Naive thymus-derived CD8-positive, alpha-beta T cell (primary cell): Measurements from ENCODE around the gene TGFBR3L. TPM values are rescaled to one million over a fixed set of nuclear protein-coding genes. Genes with fewer than 3 reads are reported as not detected.
A peak's percentile ranks its signal among the peaks of the same experiment; 100 is the strongest.

Source experiments
- ATAC-seq, 2 donors: fragments of 150-1000 bp; cut with Tn5 transposase in 1 of 2; sonication (Bioruptor Pico), chemical (Tn5 transposase) in 1 of 2; 1 replicate in 1 of 2; 2 replicates in 1 of 2; pipeline ENCODE4 v1.10.0; 2021; ENCODE audit warnings: mild to moderate bottlenecking in 2 of 2, moderate library complexity in 2 of 2
- POLR2A ChIA-PET: fragments of 350-600 bp; sonication (Branson Sonifier 250); formaldehyde crosslinking; loops from one replicate; lab custom pipeline; 2021; ENCODE audit warnings: antibody characterized with exemption; lab: Charles Lee
- DNase-seq, 10 donors: peaks; one replicate each; pipeline versions ENCODE4 v3.0.0 to v3.0.0-alpha.2; 2020 to 2022
- H3K27ac Mint-ChIP-seq, 10 donors: one replicate each; pipeline ENCODE4 v1.8.0; 2020 to 2022; ENCODE audit warnings: mild to moderate bottlenecking in 10 of 10, mixed read lengths in 10 of 10, moderate library complexity in 4 of 10, inconsistent platforms in 1 of 10
- H3K27me3 Mint-ChIP-seq, 5 donors: one replicate each; pipeline ENCODE4 v1.8.0; 2021 to 2022; ENCODE audit warnings: mixed read lengths in 5 of 5
- H3K36me3 Mint-ChIP-seq, 3 donors: one replicate each; pipeline ENCODE4 v1.8.0; 2020 to 2022; ENCODE audit warnings: mixed read lengths in 3 of 3, mild to moderate bottlenecking in 2 of 3, inconsistent platforms in 1 of 3
- H3K4me1 Mint-ChIP-seq, 4 donors: one replicate each; pipeline ENCODE4 v1.8.0; 2021 to 2022; ENCODE audit warnings: mixed read lengths in 4 of 4
- H3K4me3 Mint-ChIP-seq, 10 donors: one replicate each; pipeline ENCODE4 v1.8.0; 2020 to 2022; ENCODE audit warnings: mild to moderate bottlenecking in 10 of 10, mixed read lengths in 10 of 10, moderate library complexity in 6 of 10, inconsistent platforms in 1 of 10
- H3K9me3 Mint-ChIP-seq, 9 donors: one replicate each; pipeline ENCODE4 v1.8.0; 2020 to 2022; ENCODE audit warnings: mixed read lengths in 9 of 9, mild to moderate bottlenecking in 3 of 9, inconsistent platforms in 1 of 9, moderate library complexity in 1 of 9
- polyA plus RNA-seq, 3 donors: library from polyadenylated mRNA; unstranded; fragments of 300-500 nt; fragmentation: Illumina TruSeq; gene quantifications; one replicate each; pipeline ENCODE4 v1.2.3, GENCODE V29; 2021
- total RNA-seq, 8 experiments: library from RNA in 2 of 8; stranded (reverse) in 2 of 8; gene quantifications; one replicate each; pipeline ENCODE4 v1.2.3 and lab custom pipeline; 2021 to 2026

The TGFBR3L gene
- total and polyA plus RNA-seq, 5 experiments from 2014 or later = 0.41 to 0.60 (median 0.57) TPM; not detected in 2

GRCh38 chr19:7934766-7935165, 20.1 kb downstream of the TGFBR3L start:
- ATAC-seq (no peak), DNase-seq (peak in 1 of 10 donors; percentile 59)
- Mint-ChIP-seq H3K9me3 (no peaks in the 10 kb centered on the region), H3K36me3 (peaks cover 0 to 65% (median 12%) of the 10 kb centered on the region in 3 donors), H3K4me3 (no peak overlapping the region), H3K27me3 (no peaks in the 10 kb centered on the region), H3K4me1 (peaks cover 2 to 11% (median 4%) of the 10 kb centered on the region in 4 donors), H3K27ac (no peak overlapping the region)
- POLR2A ChIA-PET = no interaction called here

- Mint-ChIP-seq H3K27ac (peak overlapping the region in 1 of 10 donors; percentile 8), H3K27me3 (no peaks in the 10 kb centered on the region), H3K36me3 (peaks cover 0 to 49% (median 10%) of the 10 kb centered on the region in 3 donors), H3K9me3 (no peaks in the 10 kb centered on the region), H3K4me3 (peak overlapping the region in 5 of 10 donors; percentile 10 to 73 (median 32)), H3K4me1 (peaks cover 18 to 43% (median 33%) of the 10 kb centered on the region in 4 donors)
- POLR2A ChIA-PET = no interaction called here
- DNase-seq (no peak), ATAC-seq (no peak)
These were observed 26.2 kb downstream of the TGFBR3L start for GRCh38 chr19:7940841-7941240.

- no peak for ATAC-seq
- H3K4me3 Mint-ChIP-seq = peak overlapping the region; percentile 60 to 98 (median 94)
- peaks cover 0 to 37% (median 10%) of the 10 kb centered on the region in 3 donors for H3K36me3 Mint-ChIP-seq
- no peaks in the 10 kb centered on the region for H3K27me3 Mint-ChIP-seq
- no peak for DNase-seq
- H3K4me1 Mint-ChIP-seq = peaks cover 18 to 43% (median 33%) of the 10 kb centered on the region in 4 donors
- POLR2A ChIA-PET = interaction anchor here (2.4 to 4.8 kb wide), 3 partner anchors 22 to 73 kb away, joined by 7 to 66 read pairs (median 12); partner anchors contain the start of genes ELAVL1 and SNAPC2
- H3K27ac Mint-ChIP-seq = peak overlapping the region in 6 of 10 donors; percentile 14 to 97 (median 60)
- no peaks in the 10 kb centered on the region for H3K9me3 Mint-ChIP-seq
These were observed 27.4 kb downstream of the TGFBR3L start for GRCh38 chr19:7941895-7942596.

GRCh38 chr19:7942981-7943443, 28.4 kb downstream of the TGFBR3L start:
- peaks cover 0 to 30% (median 10%) of the 10 kb centered on the region in 3 donors for H3K36me3 Mint-ChIP-seq
- H3K4me1 Mint-ChIP-seq = peaks cover 18 to 43% (median 33%) of the 10 kb centered on the region in 4 donors
- POLR2A ChIA-PET = interaction anchor here (0.5 to 4.8 kb wide), 13 partner anchors 13 to 594 kb away, joined by 3 to 66 read pairs (median 6); partner anchors contain the start of genes ARHGEF18, CTXN1, ELAVL1 and MAP2K7
- DNase-seq (peak in 1 of 10 donors; percentile 28), ATAC-seq (peak; percentile 9 to 16)
- H3K27me3 Mint-ChIP-seq = no peaks in the 10 kb centered on the region
- H3K9me3 Mint-ChIP-seq = no peaks in the 10 kb centered on the region
- H3K27ac Mint-ChIP-seq = peak overlapping the region; percentile 90 to 98 (median 96)
- H3K4me3 Mint-ChIP-seq = peak overlapping the region; percentile 88 to 98 (median 95)

GRCh38 chr19:7943444-7944176, 29.0 kb downstream of the TGFBR3L start, which contains the start of gene TIMM44:
Gene TIMM44, minus strand, starts transcription at chr19:7943666. Its CDS starts 15 bp downstream, at chr19:7943651.
- ATAC-seq = peak; percentile 96
- Mint-ChIP-seq H3K4me3 (peak within 1 kb of the TSS; percentile 88 to 98 (median 95)), H3K27ac (peak within 1 kb of the TSS; percentile 90 to 98 (median 96)), H3K4me1 (peaks cover 18 to 43% (median 32%) of the 10 kb centered on the region in 4 donors), H3K9me3 (no peaks in the 10 kb centered on the region), H3K27me3 (no peaks in the 10 kb centered on the region), H3K36me3 (peaks cover 0 to 27% (median 10%) of the 10 kb centered on the region in 3 donors)
- peak; percentile 93 to 99 (median 98) for DNase-seq
- POLR2A ChIA-PET = interaction anchor here (0.5 to 4.8 kb wide), 18 partner anchors 13 to 595 kb away, joined by 3 to 66 read pairs (median 4); partner anchors contain the start of genes ARHGEF18, CTXN1, ELAVL1 and MAP2K7

- H3K9me3 Mint-ChIP-seq = no peaks in the 10 kb centered on the region
These were observed 29.6 kb downstream of the TGFBR3L start for GRCh38 chr19:7944177-7944761.

GRCh38 chr19:7947939-7948338, 33.3 kb downstream of the TGFBR3L start:
- Mint-ChIP-seq H3K4me3 (no peak overlapping the region), H3K4me1 (peaks cover 8 to 14% (median 12%) of the 10 kb centered on the region in 4 donors), H3K27me3 (no peaks in the 10 kb centered on the region), H3K27ac (no peak overlapping the region), H3K9me3 (no peaks in the 10 kb centered on the region), H3K36me3 (peaks cover 0 to under 1% (median 0%) of the 10 kb centered on the region in 3 donors)
- DNase-seq = no peak
- POLR2A ChIA-PET = no interaction called here
- ATAC-seq = no peak

More at GRCh38 chr19:7944177-7944761, 29.6 kb downstream of the TGFBR3L start:
- ATAC-seq (peak; percentile 46 to 52), DNase-seq (peak; percentile 74 to 92 (median 82))
- peaks cover 16 to 41% (median 28%) of the 10 kb centered on the region in 4 donors for H3K4me1 Mint-ChIP-seq
- H3K36me3 Mint-ChIP-seq = peaks cover 0 to 20% (median 7%) of the 10 kb centered on the region in 3 donors
- H3K27me3 Mint-ChIP-seq = no peaks in the 10 kb centered on the region
- peak overlapping the region; percentile 88 to 98 (median 95) for H3K4me3 Mint-ChIP-seq
- POLR2A ChIA-PET = interaction anchor here (0.6 to 4.8 kb wide), 17 partner anchors 14 to 533 kb away, joined by 3 to 66 read pairs (median 4); partner anchors contain the start of genes CTXN1, ELAVL1, MAP2K7 and PET100
- peak overlapping the region; percentile 90 to 98 (median 96) for H3K27ac Mint-ChIP-seq

GRCh38 chr19:7953060-7953459, 38.4 kb downstream of the TGFBR3L start:
- no peaks in the 10 kb centered on the region for H3K9me3 Mint-ChIP-seq
- peaks cover 0 to 4% (median 0%) of the 10 kb centered on the region in 3 donors for H3K36me3 Mint-ChIP-seq
- no peaks in the 10 kb centered on the region for H3K4me1 Mint-ChIP-seq
- H3K27me3 Mint-ChIP-seq = no peaks in the 10 kb centered on the region
- no peak overlapping the region for H3K27ac Mint-ChIP-seq
- ATAC-seq (no peak), DNase-seq (no peak)
- POLR2A ChIA-PET = interaction anchor here (0.7 kb wide), 1 partner anchor 1005 kb away, joined by 4 read pairs; no protein-coding TSS in a partner anchor
- no peak overlapping the region for H3K4me3 Mint-ChIP-seq

- POLR2A ChIA-PET = no interaction called here
- ATAC-seq = no peak
- Mint-ChIP-seq H3K9me3 (no peaks in the 10 kb centered on the region), H3K27me3 (no peaks in the 10 kb centered on the region), H3K4me3 (no peak overlapping the region), H3K4me1 (no peaks in the 10 kb centered on the region), H3K36me3 (peaks cover 0 to 4% (median 0%) of the 10 kb centered on the region in 3 donors), H3K27ac (no peak overlapping the region)
- no peak for DNase-seq
These were observed 38.9 kb downstream of the TGFBR3L start for GRCh38 chr19:7953576-7953975.

- ATAC-seq = no peak
- Mint-ChIP-seq H3K9me3 (no peaks in the 10 kb centered on the region), H3K27ac (peak overlapping the region in 1 of 10 donors; percentile 49), H3K4me3 (no peak overlapping the region), H3K27me3 (no peaks in the 10 kb centered on the region), H3K4me1 (no peaks in the 10 kb centered on the region), H3K36me3 (peaks cover 0 to 11% (median 0%) of the 10 kb centered on the region in 3 donors)
- DNase-seq = no peak
- POLR2A ChIA-PET = no interaction called here
These were observed 41.1 kb downstream of the TGFBR3L start for GRCh38 chr19:7955696-7956095.

GRCh38 chr19:7959211-7959610, 44.6 kb downstream of the TGFBR3L start:
- no peaks in the 10 kb centered on the region for H3K4me1 Mint-ChIP-seq
- H3K27ac Mint-ChIP-seq = peak overlapping the region in 2 of 10 donors; percentile 4 to 37
- no peaks in the 10 kb centered on the region for H3K27me3 Mint-ChIP-seq
- POLR2A ChIA-PET = interaction anchor here (0.7 kb wide), 1 partner anchor 16 kb away, joined by 3 read pairs; no protein-coding TSS in a partner anchor
- no peak overlapping the region for H3K4me3 Mint-ChIP-seq
- H3K9me3 Mint-ChIP-seq = no peaks in the 10 kb centered on the region
- DNase-seq (no peak), ATAC-seq (no peak)
- peaks cover 0 to 32% (median 2%) of the 10 kb centered on the region in 3 donors for H3K36me3 Mint-ChIP-seq
